PC-3 (cell line): ENCODE measurements around the gene BCR. TPM values are rescaled to one million over a fixed set of nuclear protein-coding genes. Genes with fewer than 3 reads are reported as not detected.

Source experiments
- ATAC-seq: fragments of 200-7000 bp; cut with Tn5 transposase; 2 replicates; pipeline ENCODE4 v1.9.1; 2020; ENCODE audit warnings: mild to moderate bottlenecking, moderate library complexity
- BruUV-seq: library from RNA; stranded (reverse); fragments of 400-500 nt; replicated peaks from 2 replicates; lab custom pipeline; 2021; lab: Mats Ljungman, UMichigan
- CTCF ChIA-PET: fragments of 300-600 bp; sonication (Branson Sonifier 250); formaldehyde crosslinking; loops from one replicate; lab custom pipeline; 2022; ENCODE audit warnings: antibody characterized with exemption; lab: Charles Lee
- POLR2A ChIA-PET: fragments of 300-600 bp; sonication (Branson Sonifier 250); formaldehyde crosslinking; loops from one replicate; lab custom pipeline; 2022; ENCODE audit warnings: antibody characterized with exemption; ENCODE audit not compliant: unreplicated experiment; lab: Charles Lee
- DNase-seq: peaks from one replicate; pipeline ENCODE4 v3.0.0-alpha.2; 2015
- H2AFZ ChIP-seq: fragments of 300-600 bp; sonication (generic); 2 replicates; pipeline ENCODE4 v1.6.0; 2016; ENCODE audit warnings: antibody characterized with exemption, low read length
- H3F3A ChIP-seq: fragments of 300-600 bp; sonication (generic); one replicate; pipeline ENCODE4 v1.6.0; 2017; ENCODE audit warnings: antibody characterized with exemption, low read length, control low read depth, mild to moderate bottlenecking; ENCODE audit not compliant: unreplicated experiment
- H3K27ac ChIP-seq: fragments of 300-600 bp; sonication (generic); 2 replicates; pipeline ENCODE4 v1.5.1; 2016; ENCODE audit warnings: mild to moderate bottlenecking, low read length
- H3K27me3 ChIP-seq: fragments of 300-600 bp; sonication (generic); 2 replicates; pipeline ENCODE4 v1.6.1; 2016; ENCODE audit warnings: low read length, mixed read lengths
- H3K36me3 ChIP-seq: fragments of 300-600 bp; sonication (generic); 2 replicates; pipeline ENCODE4 v1.6.1; 2016; ENCODE audit warnings: low read depth, mixed run types, low read length, mixed read lengths
- H3K4me1 ChIP-seq: fragments of 300-600 bp; sonication (generic); 2 replicates; pipeline ENCODE4 v1.5.1; 2016; ENCODE audit warnings: low read length; ENCODE audit not compliant: insufficient read depth
- H3K4me2 ChIP-seq: fragments of 300-600 bp; sonication (generic); 2 replicates; pipeline ENCODE4 v1.6.0; 2016; ENCODE audit warnings: low read length
- H3K4me3 ChIP-seq: fragments of 300-600 bp; sonication (generic); 2 replicates; pipeline ENCODE4 v1.5.1; 2016; ENCODE audit warnings: mild to moderate bottlenecking, low read length, mixed read lengths
- H3K79me2 ChIP-seq: fragments of 300-600 bp; sonication (generic); 2 replicates; pipeline ENCODE4 v1.6.1; 2017; ENCODE audit warnings: low read length, mixed read lengths
- H3K9ac ChIP-seq: fragments of 300-600 bp; sonication (generic); 2 replicates; pipeline ENCODE4 v1.6.0; 2016; ENCODE audit warnings: mild to moderate bottlenecking, low read length
- H3K9me2 ChIP-seq: fragments of 300-600 bp; sonication (generic); replicated peaks from 2 replicates; pipeline ENCODE4 v1.6.1; 2016; ENCODE audit warnings: mixed run types, low read length, mixed read lengths
- H3K9me3 ChIP-seq: fragments of 300-600 bp; sonication (generic); 2 replicates; pipeline ENCODE4 v1.6.1; 2016; ENCODE audit warnings: low read length, mixed read lengths
- H4K20me1 ChIP-seq: fragments of 300-600 bp; sonication (generic); 2 replicates; pipeline ENCODE4 v1.6.1; 2016; ENCODE audit warnings: low read length, mixed read lengths
- EZH2 ChIP-seq: fragments of 300-600 bp; sonication (generic); IDR thresholded peaks from one replicate; pipeline ENCODE4 v1.6.1; 2017; ENCODE audit warnings: antibody characterized with exemption, mild to moderate bottlenecking, low read length; ENCODE audit not compliant: unreplicated experiment
- EZH2phosphoT487 ChIP-seq: fragments of 300-600 bp; sonication (generic); IDR thresholded peaks from 2 replicates; pipeline ENCODE4 v1.6.1; 2018; ENCODE audit warnings: mild to moderate bottlenecking, antibody characterized with exemption, low read length, borderline replicate concordance
- intact Hi-C: fragments of 100-400 bp; cut with micrococcal nuclease; formaldehyde crosslinking; loops from 2 replicates; pipeline ENCODE4 v1.9.0; 2023
- total RNA-seq: library from RNA; depleted of rRNA; stranded (reverse); fragments of >200 nt; gene quantifications from 2 replicates; pipeline ENCODE4 v1.2.3, GENCODE V29; 2014
- TF ChIP-seq, protein P1 (sequence below): fragments of 300-600 bp; sonication (generic); conservative IDR thresholded peaks from 2 replicates; pipeline ENCODE4 v1.5.1; 2017; ENCODE audit warnings: antibody characterized with exemption, low read depth, mild to moderate bottlenecking, low read length

The BCR gene
- total RNA-seq, 1 experiment from 2014 or later: 36.8 TPM

DNA sequence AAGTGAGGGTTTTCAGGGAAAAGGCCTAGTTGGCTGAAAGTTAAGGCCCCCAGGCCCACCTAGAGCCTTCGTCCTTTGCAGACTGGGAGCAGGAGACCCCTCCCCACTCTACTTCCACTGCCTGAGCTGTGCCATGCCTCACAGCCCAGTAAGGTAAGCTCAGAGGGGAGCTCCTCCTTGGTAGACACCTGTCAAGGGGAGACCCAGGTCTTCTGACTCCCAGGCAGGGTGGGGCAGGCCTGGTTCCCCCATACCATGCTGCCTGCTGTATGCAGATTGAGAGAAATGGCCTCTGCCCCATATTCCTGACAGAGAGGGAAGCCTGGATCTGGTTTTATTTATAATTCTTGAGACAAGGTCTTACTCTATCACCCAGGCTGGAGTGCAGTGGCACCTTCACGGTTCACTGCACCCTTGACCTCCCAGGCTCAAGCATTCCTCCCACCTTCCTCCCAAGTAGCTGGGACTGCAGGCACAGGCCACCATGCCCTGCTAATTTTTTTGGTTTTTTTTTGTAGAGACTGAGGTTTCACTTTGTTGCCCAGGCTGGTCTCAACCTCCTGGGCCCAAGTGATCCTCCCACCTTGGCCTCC, 34.3 kb upstream of the BCR start:
- H3K9me3 ChIP-seq: no peaks in the 10 kb centered on the region
- H3K4me2 ChIP-seq: peak overlapping the region; percentile 78
- H3K9ac ChIP-seq: peak overlapping the region; percentile 64
- peaks cover 25% of the 10 kb centered on the region for H3K4me1 ChIP-seq
- no peaks in the 10 kb centered on the region for H3K79me2 ChIP-seq
- TF ChIP-seq, protein P1, sequence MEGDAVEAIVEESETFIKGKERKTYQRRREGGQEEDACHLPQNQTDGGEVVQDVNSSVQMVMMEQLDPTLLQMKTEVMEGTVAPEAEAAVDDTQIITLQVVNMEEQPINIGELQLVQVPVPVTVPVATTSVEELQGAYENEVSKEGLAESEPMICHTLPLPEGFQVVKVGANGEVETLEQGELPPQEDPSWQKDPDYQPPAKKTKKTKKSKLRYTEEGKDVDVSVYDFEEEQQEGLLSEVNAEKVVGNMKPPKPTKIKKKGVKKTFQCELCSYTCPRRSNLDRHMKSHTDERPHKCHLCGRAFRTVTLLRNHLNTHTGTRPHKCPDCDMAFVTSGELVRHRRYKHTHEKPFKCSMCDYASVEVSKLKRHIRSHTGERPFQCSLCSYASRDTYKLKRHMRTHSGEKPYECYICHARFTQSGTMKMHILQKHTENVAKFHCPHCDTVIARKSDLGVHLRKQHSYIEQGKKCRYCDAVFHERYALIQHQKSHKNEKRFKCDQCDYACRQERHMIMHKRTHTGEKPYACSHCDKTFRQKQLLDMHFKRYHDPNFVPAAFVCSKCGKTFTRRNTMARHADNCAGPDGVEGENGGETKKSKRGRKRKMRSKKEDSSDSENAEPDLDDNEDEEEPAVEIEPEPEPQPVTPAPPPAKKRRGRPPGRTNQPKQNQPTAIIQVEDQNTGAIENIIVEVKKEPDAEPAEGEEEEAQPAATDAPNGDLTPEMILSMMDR: no peak
- TF ChIP-seq EZH2 (no peak), EZH2phosphoT487 (no peak)
- H3K36me3 ChIP-seq: no peaks in the 10 kb centered on the region
- POLR2A ChIA-PET: no interaction called here
- H3F3A ChIP-seq: no peaks in the 10 kb centered on the region
- H3K27me3 ChIP-seq: no peaks in the 10 kb centered on the region
- no peak for ATAC-seq
- DNase-seq: no peak
- peak overlapping the region; percentile 63 for H3K4me3 ChIP-seq
- intact Hi-C loops: no loop called here
- H3K9me2 ChIP-seq: no peaks in the 10 kb centered on the region
- CTCF ChIA-PET: no interaction called here
- BruUV-seq: TSS peak; percentile 34
- H2AFZ ChIP-seq: peak overlapping the region; percentile 76
- H3K27ac ChIP-seq: no peak overlapping the region
- H4K20me1 ChIP-seq: no peaks in the 10 kb centered on the region

DNA sequence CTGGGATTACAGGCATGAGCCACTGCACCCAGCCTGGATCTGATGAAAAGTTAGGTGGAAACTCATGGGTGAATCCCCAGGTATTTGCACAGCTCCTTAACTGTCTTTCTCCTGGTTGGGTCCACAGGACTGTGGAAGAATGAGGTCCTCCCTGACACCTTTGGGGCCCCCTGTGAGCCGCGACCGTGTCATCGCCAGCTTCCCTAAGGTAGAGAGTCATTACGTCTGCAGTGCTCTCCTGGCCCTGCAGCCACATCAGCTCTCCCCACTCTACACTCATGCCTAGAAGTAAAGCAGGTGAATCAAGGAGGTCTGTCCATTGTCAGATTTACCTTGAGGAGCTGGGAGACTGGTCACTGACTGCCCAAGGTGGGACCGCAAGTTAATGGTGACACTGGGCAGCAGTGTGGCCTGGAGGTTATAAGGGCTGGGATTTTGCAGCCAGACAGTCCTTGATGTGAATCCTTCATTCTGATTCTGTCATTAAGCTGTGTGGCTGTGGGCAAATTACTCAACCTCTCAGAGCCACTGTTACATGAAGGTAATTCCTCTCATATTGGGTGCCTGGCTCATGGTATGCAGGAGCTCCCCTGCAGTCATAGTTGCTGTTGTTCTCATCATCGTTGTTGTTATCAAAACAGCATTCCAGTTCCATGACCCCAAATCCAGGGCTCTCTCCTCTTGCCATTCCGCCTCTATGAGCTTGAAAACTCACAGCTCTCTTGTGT, 33.7 kb upstream of the BCR start:
- POLR2A ChIA-PET: interaction anchor here (0.7 kb wide), 1 partner anchor 711 kb away, joined by 5 read pairs; no protein-coding TSS in a partner anchor

More for the DNA sequence above, 33.7 kb upstream of the BCR start:
- H3K9me2 ChIP-seq: no peaks in the 10 kb centered on the region
- TF ChIP-seq EZH2phosphoT487 (no peak), EZH2 (no peak)
- TF ChIP-seq, protein P1: no peak
- BruUV-seq: no TSS peak
- H2AFZ ChIP-seq: no peak overlapping the region
- no peaks in the 10 kb centered on the region for H3K9me3 ChIP-seq
- H3K4me1 ChIP-seq: peaks cover 26% of the 10 kb centered on the region
- no peak overlapping the region for H3K4me3 ChIP-seq
- no peak overlapping the region for H3K4me2 ChIP-seq
- H3K27me3 ChIP-seq: no peaks in the 10 kb centered on the region
- CTCF ChIA-PET: interaction anchor here (0.6 kb wide), 1 partner anchor 192 kb away, joined by 4 read pairs; no protein-coding TSS in a partner anchor
- no peaks in the 10 kb centered on the region for H3F3A ChIP-seq
- H3K79me2 ChIP-seq: no peaks in the 10 kb centered on the region
- DNase-seq (no peak), ATAC-seq (no peak)
- no peak overlapping the region for H3K9ac ChIP-seq
- H3K27ac ChIP-seq: no peak overlapping the region
- intact Hi-C loops: no loop called here
- H4K20me1 ChIP-seq: no peaks in the 10 kb centered on the region
- no peaks in the 10 kb centered on the region for H3K36me3 ChIP-seq
